HepG2 (cell line): ENCODE measurements around the gene BRIP1. TPM values are rescaled to one million over a fixed set of nuclear protein-coding genes. Genes with fewer than 3 reads are reported as not detected.

Experiments used
- AHR ChIP-seq: IDR thresholded peaks from 2 replicates; pipeline ENCODE4 v1.6.1; 2018; ENCODE audit warnings: missing genetic modification reagents, missing compliant biosample characterization
- ATM ChIP-seq: fragments of 450-650 bp; IDR thresholded peaks from 2 replicates; pipeline ENCODE4 v1.7.1; 2017; ENCODE audit warnings: mild to moderate bottlenecking, borderline replicate concordance
- BORCS8-MEF2B ChIP-seq: sonication (generic); formaldehyde crosslinking; IDR thresholded peaks from 2 replicates; pipeline ENCODE4 v1.8.0; 2022; ENCODE audit warnings: mild to moderate bottlenecking, missing genetic modification reagents
- EEA1 ChIP-seq: sonication (generic); formaldehyde crosslinking; IDR thresholded peaks from 2 replicates; pipeline ENCODE4 v1.5.1; 2020; ENCODE audit warnings: mild to moderate bottlenecking, missing genetic modification reagents, borderline replicate concordance
- ETV5 ChIP-seq: IDR thresholded peaks from 2 replicates; pipeline ENCODE4 v1.6.1; 2018; ENCODE audit warnings: missing biosample characterization, missing genetic modification reagents, inconsistent platforms, borderline replicate concordance
- HHEX ChIP-seq: IDR thresholded peaks from 2 replicates; pipeline ENCODE4 v1.6.1; 2016; ENCODE audit warnings: control low read depth
- IRF2 ChIP-seq: IDR thresholded peaks from 2 replicates; pipeline ENCODE4 v1.6.1; 2018; ENCODE audit warnings: missing genetic modification reagents, missing compliant biosample characterization
- MXD4 ChIP-seq: IDR thresholded peaks from 2 replicates; pipeline ENCODE4 v1.6.1; 2016; ENCODE audit warnings: mild to moderate bottlenecking, missing biosample characterization, missing genetic modification reagents
- NFE2L2 ChIP-seq: fragments of 150-350 bp; IDR thresholded peaks from 2 replicates; pipeline ENCODE4 v1.6.1; 2014; ENCODE audit warnings: low read length
- RERE ChIP-seq: IDR thresholded peaks from 2 replicates; pipeline ENCODE4 v1.6.1; 2016; ENCODE audit warnings: low read depth, missing genetic modification reagents, missing compliant biosample characterization
- REST ChIP-seq, 2 experiments: IDR thresholded peaks; 2 replicates each; pipeline ENCODE4 v1.6.1; 2011 to 2012; ENCODE audit warnings: low read length in 2 of 2, borderline replicate concordance in 1 of 2, low read depth in 1 of 2, mild to moderate bottlenecking in 1 of 2, moderate library complexity in 1 of 2
- SMARCE1 ChIP-seq: fragments of 450-650 bp; IDR thresholded peaks from 2 replicates; pipeline ENCODE4 v1.6.1; 2017; ENCODE audit warnings: borderline replicate concordance
- SRY ChIP-seq: sonication (generic); formaldehyde crosslinking; IDR thresholded peaks from 2 replicates; pipeline ENCODE4 v1.8.0; 2022; ENCODE audit warnings: mild to moderate bottlenecking, missing genetic modification reagents
- ZEB1 ChIP-seq: IDR thresholded peaks from 2 replicates; pipeline ENCODE4 v1.6.1; 2012; ENCODE audit warnings: mild to moderate bottlenecking, low read depth, inconsistent platforms; ENCODE audit not compliant: insufficient replicate concordance
- ZNF160 ChIP-seq: sonication (generic); formaldehyde crosslinking; IDR thresholded peaks from 2 replicates; pipeline ENCODE4 v1.8.0; 2022; ENCODE audit warnings: mild to moderate bottlenecking, inconsistent platforms, missing genetic modification reagents
- ZNF207 ChIP-seq: fragments of 450-650 bp; IDR thresholded peaks from 2 replicates; pipeline ENCODE4 v1.6.1; 2016; ENCODE audit warnings: antibody characterized with exemption, borderline replicate concordance
- ZNF33A ChIP-seq: sonication (generic); formaldehyde crosslinking; IDR thresholded peaks from 2 replicates; pipeline ENCODE4 v1.5.1; 2020; ENCODE audit warnings: missing genetic modification reagents, mild to moderate bottlenecking, moderate library complexity, borderline replicate concordance
- ZNF446 ChIP-seq: sonication (generic); formaldehyde crosslinking; IDR thresholded peaks from 2 replicates; pipeline ENCODE4 v1.5.0; 2020; ENCODE audit warnings: mild to moderate bottlenecking, missing genetic modification reagents
- ZNF451 ChIP-seq: sonication (generic); formaldehyde crosslinking; IDR thresholded peaks from 2 replicates; pipeline ENCODE4 v1.5.0; 2020; ENCODE audit warnings: mild to moderate bottlenecking, missing genetic modification reagents
- ZNF501 ChIP-seq: sonication (generic); formaldehyde crosslinking; IDR thresholded peaks from 2 replicates; pipeline ENCODE4 v1.5.1; 2020; ENCODE audit warnings: mild to moderate bottlenecking, moderate library complexity, missing genetic modification reagents
- ZNF777 ChIP-seq: sonication (generic); formaldehyde crosslinking; IDR thresholded peaks from 2 replicates; pipeline ENCODE4 v1.4.0; 2020; ENCODE audit warnings: missing genetic modification reagents
- ZNF891 ChIP-seq: sonication (generic); formaldehyde crosslinking; IDR thresholded peaks from 2 replicates; pipeline ENCODE4 v1.5.0; 2020; ENCODE audit warnings: mild to moderate bottlenecking, missing genetic modification reagents
- polyA plus RNA-seq, 8 experiments: library from polyadenylated mRNA; depleted of rRNA in 3 of 8; stranded (reverse) in 7 of 8; unstranded in 1 of 8; fragments of >200 nt; fragmentation: Illumina TruSeq in 4 of 8; extraction: Trizol in 4 of 8; gene quantifications; 2 replicates each; pipeline versions ENCODE4 v1.2.1 to v1.2.3, GENCODE V29; 2011 to 2016; ENCODE audit warnings: low read depth in 4 of 8, missing spikeins in 1 of 8, mixed read lengths in 1 of 8; ENCODE audit not compliant: insufficient read depth in 1 of 8
- total RNA-seq, 5 experiments: library from RNA; depleted of rRNA; stranded (reverse); fragments of >200 nt; fragmentation: Illumina TruSeq; extraction: Trizol; gene quantifications; 2 replicates each; pipeline ENCODE4 v1.2.3, GENCODE V29; 2016; ENCODE audit warnings: low read depth in 1 of 5

BRIP1 gene
- total and polyA plus RNA-seq, 2 of the 13 experiments (the other 11 are each of a cell fraction or from before 2014, with no cell fraction given): 3.8 to 27.7 TPM

DNA sequence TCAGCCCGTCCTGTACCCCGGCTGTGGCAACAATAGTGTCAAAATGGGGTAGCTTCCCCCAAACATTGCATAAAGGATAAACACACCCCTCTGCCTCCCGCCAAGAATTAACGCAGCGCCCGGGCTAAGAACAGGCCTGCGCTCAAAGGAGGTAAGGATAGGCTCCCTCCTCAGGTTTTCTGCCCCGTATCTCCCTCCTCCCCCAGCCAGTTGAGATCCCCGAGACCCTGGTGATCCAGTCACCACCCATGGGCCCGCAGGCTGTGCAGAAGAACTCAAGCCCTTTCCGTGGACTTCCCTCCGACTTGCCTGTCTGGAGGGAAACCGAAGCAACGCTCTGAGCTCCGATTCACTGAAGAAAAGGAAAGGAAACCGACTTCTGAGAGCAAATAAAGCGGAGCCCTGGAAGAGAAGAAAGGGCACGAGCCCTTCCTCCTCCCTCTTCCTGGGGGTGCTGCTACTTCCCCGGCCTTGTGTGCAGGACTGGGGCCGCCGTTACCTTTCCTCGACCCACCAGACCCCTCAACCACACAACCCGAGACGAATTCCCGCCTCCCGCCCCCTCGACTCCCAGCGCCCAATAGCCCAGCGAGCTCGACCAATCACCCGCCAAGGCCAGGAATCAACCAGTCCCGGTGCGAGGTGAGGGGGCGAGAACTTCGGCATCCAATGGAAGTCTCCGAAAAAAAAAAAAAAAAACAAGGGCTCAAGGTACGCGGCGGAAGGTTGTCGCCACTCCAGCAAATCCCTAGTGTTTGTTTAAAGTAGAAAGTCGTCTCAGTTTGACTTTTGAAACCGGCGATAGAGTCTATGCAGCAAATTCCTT, at the start of gene BRIP1 (continued):
- no peak for TF ChIP-seq REST (IDR thresholded peaks at IDR 0.05; ENCODE audit: borderline replicate concordance in 1 of 2, low read depth in 1 of 2, low read length in 2 of 2)
- 0 out of 2 replicates have a peak, but pooled peaks have one; percentile 65 for TF ChIP-seq ZNF891 (CRISPR knock-in tag)
- peak; percentile 54; the same call in 1 of the 2 replicates for TF ChIP-seq AHR (CRISPR knock-in tag)
- TF ChIP-seq ZNF451 (CRISPR knock-in tag): 0 out of 2 replicates have a peak, but pooled peaks have one; percentile 43
- TF ChIP-seq ZNF207: no peak
- peak; percentile 86 for TF ChIP-seq BORCS8-MEF2B
- TF ChIP-seq HHEX (CRISPR knock-in tag): peak; percentile 58; the same call in 1 of the 2 replicates
- no peak; the same call in 1 of the 2 replicates for TF ChIP-seq ZNF33A (CRISPR knock-in tag)
- no peak; the same call in 1 of the 2 replicates for TF ChIP-seq EEA1 (CRISPR knock-in tag)
- TF ChIP-seq ATM: no peak
- TF ChIP-seq SMARCE1: no peak
- no peak for TF ChIP-seq ZNF446
- no peak; the same call in 1 of the 2 replicates for TF ChIP-seq IRF2 (CRISPR knock-in tag)
- TF ChIP-seq ETV5 (CRISPR knock-in tag): peak; percentile 39; the same call in 1 of the 2 replicates
- no peak for TF ChIP-seq NFE2L2
- peak; percentile 22; the same call in 1 of the 2 replicates for TF ChIP-seq ZNF160 (CRISPR knock-in tag)
- TF ChIP-seq MXD4 (CRISPR knock-in tag): 0 out of 2 replicates have a peak, but pooled peaks have one; percentile 26
- TF ChIP-seq SRY (CRISPR knock-in tag): no peak
- TF ChIP-seq RERE (CRISPR knock-in tag): no peak
- no peak for TF ChIP-seq ZNF777 (CRISPR knock-in tag)
- TF ChIP-seq ZNF501: peak; percentile 85
- peak; percentile 21 for TF ChIP-seq ZEB1
